ACC112 (cell line): ENCODE results near the gene TMEM107.

ENCODE experiments used
- H2AFZ ChIP-seq: fragments of 200-600 bp; sonication (generic); one replicate; pipeline ENCODE4 v1.6.0; 2017; ENCODE audit warnings: antibody characterized with exemption, low read length; ENCODE audit not compliant: unreplicated experiment
- H3K27ac ChIP-seq: fragments of 200-600 bp; sonication (generic); 2 replicates; pipeline ENCODE4 v1.5.1; 2014; ENCODE audit warnings: low read depth, mild to moderate bottlenecking, antibody characterized with exemption, low read length, moderate library complexity
- H3K27me3 ChIP-seq: fragments of 200-600 bp; sonication (generic); 2 replicates; pipeline ENCODE4 v1.6.1; 2014; ENCODE audit warnings: mild to moderate bottlenecking, antibody characterized with exemption, low read length, moderate library complexity, mixed read lengths; ENCODE audit not compliant: insufficient read depth
- H3K36me3 ChIP-seq: fragments of 200-600 bp; sonication (generic); 2 replicates; pipeline ENCODE4 v1.6.1; 2016; ENCODE audit warnings: mild to moderate bottlenecking, antibody characterized with exemption, low read length, moderate library complexity, mixed read lengths; ENCODE audit not compliant: insufficient read depth
- H3K4me1 ChIP-seq: fragments of 200-600 bp; sonication (generic); one replicate; pipeline ENCODE4 v1.6.1; 2016; ENCODE audit warnings: low read length, mixed read lengths; ENCODE audit not compliant: insufficient read depth, unreplicated experiment, control insufficient read depth
- H3K4me3 ChIP-seq: fragments of 200-600 bp; sonication (generic); 2 replicates; pipeline ENCODE4 v1.5.1; 2014; ENCODE audit warnings: mild to moderate bottlenecking, low read depth, low read length
- H3K79me2 ChIP-seq: fragments of 200-600 bp; sonication (generic); one replicate; pipeline ENCODE4 v1.6.0; 2016; ENCODE audit warnings: low read length; ENCODE audit not compliant: control insufficient read depth, unreplicated experiment, insufficient read depth

TMEM107 gene

DNA sequence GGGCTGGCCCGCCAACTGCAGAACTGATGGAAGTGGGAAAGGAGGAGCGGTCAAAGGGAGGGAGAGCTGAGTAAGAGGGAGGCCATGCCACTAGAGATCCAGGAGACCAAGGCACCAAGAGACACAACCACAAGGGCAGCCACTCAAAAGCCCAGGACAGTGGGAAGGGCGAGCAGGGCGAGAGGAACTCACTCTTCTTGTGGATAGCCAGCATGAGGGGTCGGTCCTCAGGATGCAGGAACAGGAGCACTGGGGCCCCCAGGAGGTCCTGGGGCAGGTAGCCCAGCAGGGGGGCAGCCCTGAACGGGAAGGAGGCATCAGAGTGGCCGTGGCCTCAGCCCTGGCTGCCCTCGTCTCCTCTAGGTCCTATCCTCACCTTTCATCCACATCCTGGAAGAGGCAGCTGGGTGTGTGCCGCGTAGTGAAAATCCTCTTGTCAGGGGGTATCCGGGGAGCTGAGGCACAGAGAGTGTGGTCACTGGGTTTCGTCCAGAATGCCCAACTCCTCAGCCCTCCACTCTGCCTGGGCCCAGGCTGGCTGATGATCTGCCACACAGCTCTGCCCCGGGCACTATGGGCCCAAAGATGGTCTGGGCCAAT lies 28.3 kb downstream of the TMEM107 start:
- H2AFZ ChIP-seq = no peak overlapping the region
- peaks cover 51% of the 10 kb centered on the region; the same call in 1 of the 2 replicates for H3K36me3 ChIP-seq
- H3K79me2 ChIP-seq = peaks cover 35% of the 10 kb centered on the region
- H3K27ac ChIP-seq = no peak overlapping the region
- peaks cover 12% of the 10 kb centered on the region for H3K4me1 ChIP-seq
- no peaks in the 10 kb centered on the region for H3K27me3 ChIP-seq
- H3K4me3 ChIP-seq = no peak overlapping the region

DNA sequence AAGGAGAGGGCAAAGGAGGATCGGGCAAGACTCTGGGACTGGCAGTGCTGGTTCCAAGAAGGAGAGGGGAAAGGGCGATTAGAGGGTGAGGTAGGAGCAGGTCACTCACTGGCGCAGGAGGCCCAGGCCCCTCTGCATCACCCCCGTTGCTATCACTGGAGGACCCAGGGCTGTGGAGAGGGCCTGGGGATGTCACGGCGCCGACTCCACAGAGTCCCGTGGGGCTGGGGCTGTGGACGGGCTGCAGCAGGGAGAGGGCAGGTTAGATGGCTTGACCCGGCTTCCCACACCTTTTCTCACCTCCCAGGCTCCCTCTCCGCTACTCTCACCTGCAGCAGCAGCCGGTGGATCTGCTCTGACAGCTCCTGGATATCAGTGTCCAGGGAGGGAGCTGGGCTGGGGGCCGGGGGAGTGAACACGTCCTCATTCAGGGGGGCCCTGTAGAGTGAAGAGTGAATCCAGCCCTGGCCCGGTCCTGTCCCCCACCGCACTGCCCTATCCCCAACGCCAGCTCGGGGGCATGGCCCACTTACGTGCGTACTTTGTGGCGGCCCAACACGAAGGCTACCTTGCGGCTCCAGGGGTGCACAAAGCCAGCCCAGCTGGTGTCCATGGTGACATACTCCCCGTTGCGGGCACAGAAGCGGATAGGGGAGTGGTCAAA lies 28.9 kb downstream of the TMEM107 start:
- H3K27me3 ChIP-seq = no peaks in the 10 kb centered on the region
- peaks cover 8% of the 10 kb centered on the region for H3K4me1 ChIP-seq
- H3K36me3 ChIP-seq = peaks cover 55% of the 10 kb centered on the region; the same call in 1 of the 2 replicates
- H2AFZ ChIP-seq = no peak overlapping the region
- H3K27ac ChIP-seq = no peak overlapping the region
- H3K4me3 ChIP-seq = no peak overlapping the region
- H3K79me2 ChIP-seq = peaks cover 31% of the 10 kb centered on the region

DNA sequence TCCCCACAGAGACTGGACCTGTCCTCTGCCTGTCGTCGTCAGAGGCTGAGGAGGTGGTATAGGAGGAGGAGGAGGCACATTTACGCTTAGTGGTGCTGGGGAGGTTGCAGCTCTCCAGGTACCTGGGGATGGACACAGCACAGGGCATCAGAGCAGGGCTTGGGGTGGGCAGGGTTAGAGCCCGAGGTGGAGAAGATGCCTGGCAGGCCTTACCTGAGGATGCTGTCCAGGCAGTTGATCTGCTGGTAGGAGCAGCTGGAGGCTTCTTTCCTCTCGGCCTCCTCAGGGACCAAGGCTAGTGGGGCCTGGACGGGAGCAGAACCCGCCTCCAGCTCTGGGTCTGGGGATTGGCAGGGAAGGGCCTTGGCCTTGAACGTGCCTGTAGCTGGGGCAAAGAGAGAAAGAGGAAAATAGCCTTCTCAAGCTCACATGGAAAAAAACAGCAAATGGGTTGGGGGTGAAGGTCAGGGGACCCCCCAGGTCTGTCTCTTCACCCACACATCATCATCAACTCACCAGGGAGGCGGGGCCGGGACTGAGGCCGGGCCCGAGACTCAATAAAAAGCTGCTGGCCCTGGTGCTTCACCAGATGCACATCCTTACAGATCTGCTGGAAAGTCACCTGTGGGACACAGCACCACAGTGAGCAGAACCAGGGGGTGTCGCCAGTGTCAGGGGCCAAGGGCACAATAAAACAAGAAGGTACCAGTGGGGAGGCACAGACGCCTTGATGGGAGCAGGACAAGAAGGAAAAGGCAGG lies 29.6 kb downstream of the TMEM107 start:
- Histone ChIP-seq H3K27ac (no peak overlapping the region), H3K36me3 (peaks cover 58% of the 10 kb centered on the region; the same call in 1 of the 2 replicates), H2AFZ (no peak overlapping the region), H3K4me1 (peaks cover 8% of the 10 kb centered on the region), H3K4me3 (no peak overlapping the region), H3K27me3 (no peaks in the 10 kb centered on the region), H3K79me2 (peaks cover 24% of the 10 kb centered on the region)

GRCh38 chr17:8145811-8146210 lies 30.4 kb downstream of the TMEM107 start:
- Histone ChIP-seq H3K36me3 (peaks cover 63% of the 10 kb centered on the region; the same call in 1 of the 2 replicates), H3K79me2 (peaks cover 17% of the 10 kb centered on the region), H3K27me3 (no peaks in the 10 kb centered on the region), H3K4me3 (no peak overlapping the region), H3K27ac (no peak overlapping the region), H2AFZ (no peak overlapping the region), H3K4me1 (peaks cover 5% of the 10 kb centered on the region)

- Histone ChIP-seq H3K27me3 (no peaks in the 10 kb centered on the region), H3K4me1 (peaks cover under 1% of the 10 kb centered on the region), H3K36me3 (peaks cover 61% of the 10 kb centered on the region; the same call in 1 of the 2 replicates), H2AFZ (no peak overlapping the region), H3K27ac (no peak overlapping the region), H3K79me2 (peaks cover 5% of the 10 kb centered on the region), H3K4me3 (no peak overlapping the region)
Observed at GRCh38 chr17:8144401-8145231, 31.6 kb downstream of the TMEM107 start.

- Histone ChIP-seq H3K4me3 (no peak overlapping the region), H3K27ac (no peak overlapping the region), H2AFZ (no peak overlapping the region), H3K79me2 (no peaks in the 10 kb centered on the region), H3K36me3 (peaks cover 56% of the 10 kb centered on the region; the same call in 1 of the 2 replicates), H3K4me1 (peaks cover 3% of the 10 kb centered on the region), H3K27me3 (no peaks in the 10 kb centered on the region)
Observed at GRCh38 chr17:8143581-8144400, 32.4 kb downstream of the TMEM107 start.

GRCh38 chr17:8142887-8143580 lies 33.1 kb downstream of the TMEM107 start:
- Histone ChIP-seq H2AFZ (no peak overlapping the region), H3K27me3 (no peaks in the 10 kb centered on the region), H3K79me2 (no peaks in the 10 kb centered on the region), H3K36me3 (peaks cover 49% of the 10 kb centered on the region; the same call in 1 of the 2 replicates), H3K4me3 (no peak overlapping the region), H3K4me1 (peaks cover 3% of the 10 kb centered on the region), H3K27ac (no peak overlapping the region)

GRCh38 chr17:8142158-8142886 lies 33.9 kb downstream of the TMEM107 start:
- peaks cover 3% of the 10 kb centered on the region for H3K4me1 ChIP-seq
- H3K36me3 ChIP-seq = peaks cover 44% of the 10 kb centered on the region; the same call in 1 of the 2 replicates
- no peaks in the 10 kb centered on the region for H3K27me3 ChIP-seq
- no peak overlapping the region for H3K4me3 ChIP-seq
- H3K27ac ChIP-seq = no peak overlapping the region
- H3K79me2 ChIP-seq = no peaks in the 10 kb centered on the region
- H2AFZ ChIP-seq = no peak overlapping the region

DNA sequence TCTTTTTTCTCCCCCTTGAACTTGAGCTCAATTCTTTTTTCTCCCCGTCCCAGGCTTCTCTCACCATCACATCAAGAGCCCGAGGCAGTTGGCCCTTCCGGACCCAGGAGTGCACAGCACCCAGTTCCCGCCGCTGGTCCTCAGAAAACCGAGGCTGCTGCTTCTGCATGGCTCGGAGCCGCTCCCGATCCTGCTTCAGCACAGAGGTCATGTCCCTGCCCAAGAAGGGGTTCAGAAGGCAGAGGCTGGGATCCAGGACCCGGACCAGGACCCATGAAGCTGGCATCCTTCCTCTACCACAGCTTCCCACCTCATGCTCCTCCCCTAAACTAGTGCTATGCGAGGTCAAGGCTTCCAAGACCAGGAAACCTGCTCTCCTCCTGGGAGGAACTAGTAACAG lies 34.4 kb downstream of the TMEM107 start:
- Histone ChIP-seq H3K27ac (no peak overlapping the region), H2AFZ (no peak overlapping the region), H3K27me3 (no peaks in the 10 kb centered on the region), H3K79me2 (no peaks in the 10 kb centered on the region), H3K4me3 (no peak overlapping the region), H3K4me1 (peaks cover 3% of the 10 kb centered on the region), H3K36me3 (peaks cover 39% of the 10 kb centered on the region; the same call in 1 of the 2 replicates)
